H9 (cell line): ENCODE data around the gene PTDSS2. TPM values are rescaled to one million over a fixed set of nuclear protein-coding genes. Genes with fewer than 3 reads are reported as not detected.

Experiments
- DNase-seq: peaks from one replicate; pipeline ENCODE4 v3.0.0-alpha.2; 2017
- H2AFZ ChIP-seq: one replicate; pipeline ENCODE4 v1.6.1; 2013; ENCODE audit warnings: mild to moderate bottlenecking, low read length, control low read depth, moderate library complexity
- H2AK5ac ChIP-seq: 2 replicates; pipeline ENCODE4 v1.6.1; 2013; ENCODE audit warnings: low read length, control low read depth, mixed read lengths; ENCODE audit not compliant: insufficient read length
- H2BK120ac ChIP-seq: one replicate; pipeline ENCODE4 v1.6.1; 2013; ENCODE audit warnings: low read depth, mild to moderate bottlenecking, low read length, control low read depth, inconsistent platforms; ENCODE audit not compliant: poor library complexity, severe bottlenecking
- H2BK12ac ChIP-seq: 2 replicates; pipeline ENCODE4 v1.6.1; 2013; ENCODE audit warnings: low read length, control low read depth, mixed read lengths, low read depth; ENCODE audit not compliant: insufficient read length
- H2BK15ac ChIP-seq: 2 replicates; pipeline ENCODE4 v1.6.1; 2013; ENCODE audit warnings: low read depth, low read length, control low read depth
- H2BK20ac ChIP-seq: one replicate; pipeline ENCODE4 v1.6.1; 2013; ENCODE audit warnings: low read depth, mild to moderate bottlenecking, low read length, control low read depth, inconsistent platforms; ENCODE audit not compliant: poor library complexity, severe bottlenecking
- H2BK5ac ChIP-seq: 2 replicates; pipeline ENCODE4 v1.6.1; 2013; ENCODE audit warnings: low read length, control low read depth, mixed read lengths; ENCODE audit not compliant: insufficient read length
- H3K14ac ChIP-seq: 2 replicates; pipeline ENCODE4 v1.6.1; 2013; ENCODE audit warnings: low read length, control low read depth; ENCODE audit not compliant: insufficient read depth
- H3K18ac ChIP-seq: 2 replicates; pipeline ENCODE4 v1.6.1; 2013; ENCODE audit warnings: low read depth, mild to moderate bottlenecking, mixed read lengths, low read length, control low read depth; ENCODE audit not compliant: insufficient read length
- H3K23ac ChIP-seq: 2 replicates; pipeline ENCODE4 v1.6.1; 2013; ENCODE audit warnings: low read length, control low read depth, mixed read lengths, low read depth; ENCODE audit not compliant: insufficient read length
- H3K23me2 ChIP-seq: 2 replicates; pipeline ENCODE4 v1.6.1; 2013; ENCODE audit warnings: low read depth, mild to moderate bottlenecking, mixed read lengths, low read length, control low read depth; ENCODE audit not compliant: insufficient read length, poor library complexity, severe bottlenecking
- H3K27ac ChIP-seq: 2 replicates; pipeline ENCODE4 v1.5.1; 2013; ENCODE audit warnings: low read length, control low read depth, mixed read lengths, low read depth; ENCODE audit not compliant: insufficient read length
- H3K27me3 ChIP-seq: 2 replicates; pipeline ENCODE4 v1.6.1; 2013; ENCODE audit warnings: low read length, control low read depth, inconsistent platforms; ENCODE audit not compliant: insufficient read depth
- H3K4ac ChIP-seq: 2 replicates; pipeline ENCODE4 v1.6.1; 2013; ENCODE audit warnings: low read depth, mild to moderate bottlenecking, control low read depth, inconsistent platforms, low read length, moderate library complexity
- H3K4me1 ChIP-seq: 2 replicates; pipeline ENCODE4 v1.6.1; 2013; ENCODE audit warnings: low read length, control low read depth, inconsistent platforms; ENCODE audit not compliant: insufficient read depth
- H3K4me2 ChIP-seq: 2 replicates; pipeline ENCODE4 v1.6.1; 2013; ENCODE audit warnings: low read length, control low read depth, mixed read lengths; ENCODE audit not compliant: insufficient read length, insufficient read depth
- H3K56ac ChIP-seq: 2 replicates; pipeline ENCODE4 v1.6.1; 2013; ENCODE audit warnings: low read depth, mild to moderate bottlenecking, mixed read lengths, low read length, control low read depth; ENCODE audit not compliant: insufficient read length
- H3K79me1 ChIP-seq: 2 replicates; pipeline ENCODE4 v1.6.1; 2013; ENCODE audit warnings: low read depth, mild to moderate bottlenecking, moderate library complexity, low read length, control low read depth, inconsistent platforms; ENCODE audit not compliant: insufficient read depth, poor library complexity, severe bottlenecking
- H3K79me2 ChIP-seq: 2 replicates; pipeline ENCODE4 v1.6.1; 2013; ENCODE audit warnings: low read length, control low read depth, inconsistent platforms; ENCODE audit not compliant: insufficient read depth
- H3K9ac ChIP-seq: 2 replicates; pipeline ENCODE4 v1.6.1; 2013; ENCODE audit warnings: low read length, control low read depth, mixed read lengths; ENCODE audit not compliant: insufficient read length; ENCODE audit errors: extremely low read depth
- H3K9me3 ChIP-seq: one replicate; pipeline ENCODE4 v1.6.1; 2013; ENCODE audit warnings: low read depth, low read length, inconsistent platforms; ENCODE audit not compliant: control insufficient read depth
- H3T11ph ChIP-seq: one replicate; pipeline ENCODE4 v1.6.1; 2013; ENCODE audit warnings: mild to moderate bottlenecking, low read length, control low read depth, inconsistent platforms
- H4K20me1 ChIP-seq: one replicate; pipeline ENCODE4 v1.6.1; 2013; ENCODE audit not compliant: control insufficient read depth, insufficient read length, insufficient read depth
- H4K5ac ChIP-seq: 2 replicates; pipeline ENCODE4 v1.6.1; 2013; ENCODE audit warnings: low read depth, mild to moderate bottlenecking, mixed read lengths, low read length, control low read depth; ENCODE audit not compliant: insufficient read length
- H4K8ac ChIP-seq: replicated peaks from 2 replicates; pipeline ENCODE4 v1.6.1; 2013; ENCODE audit warnings: low read length, control low read depth, mixed read lengths, low read depth; ENCODE audit not compliant: insufficient read length
- H4K91ac ChIP-seq: 2 replicates; pipeline ENCODE4 v1.6.1; 2013; ENCODE audit warnings: low read depth, mild to moderate bottlenecking, moderate library complexity, mixed read lengths, low read length, control low read depth; ENCODE audit not compliant: insufficient read length
- H3K27ac Mint-ChIP-seq, 3 experiments: 2 replicates in 2 of 3; 3 replicates in 1 of 3; pipeline ENCODE4 v1.8.0; 2020 to 2021; ENCODE audit warnings: mixed read lengths in 3 of 3, mild to moderate bottlenecking in 1 of 3, moderate library complexity in 1 of 3
- H3K27me3 Mint-ChIP-seq: 2 replicates; pipeline ENCODE4 v1.8.0; 2021; ENCODE audit warnings: low read depth, mild to moderate bottlenecking, moderate library complexity, mixed read lengths
- H3K36me3 Mint-ChIP-seq, 3 experiments: 2 replicates in 2 of 3; 3 replicates in 1 of 3; pipeline ENCODE4 v1.8.0; 2020 to 2021; ENCODE audit warnings: low read depth in 3 of 3, mixed read lengths in 3 of 3; ENCODE audit not compliant: insufficient read depth in 1 of 3
- H3K4me1 Mint-ChIP-seq, 2 experiments: 2 replicates each; pipeline ENCODE4 v1.8.0; 2020; ENCODE audit warnings: mixed read lengths in 2 of 2
- H3K4me3 Mint-ChIP-seq, 2 experiments: 2 replicates in 1 of 2; 3 replicates in 1 of 2; pipeline ENCODE4 v1.8.0; 2020 to 2021; ENCODE audit warnings: mild to moderate bottlenecking in 2 of 2, mixed read lengths in 2 of 2, moderate library complexity in 1 of 2
- H3K9me3 Mint-ChIP-seq, 2 experiments: 2 replicates in 1 of 2; 3 replicates in 1 of 2; pipeline ENCODE4 v1.8.0; 2020; ENCODE audit warnings: mild to moderate bottlenecking in 2 of 2, mixed read lengths in 2 of 2, moderate library complexity in 1 of 2
- WGBS: extraction: QIAGEN DNeasy Blood & Tissue Kit; methylation state at CpG from one replicate; pipeline ENCODE4 v1.1.7; 2013; ENCODE audit warnings: missing lambda C conversion rate, low lambda C conversion rate, mixed read lengths; ENCODE audit not compliant: insufficient read length; ENCODE audit errors: extremely low coverage; 5-methylcytosine and 5-hydroxymethylcytosine counted together
- total RNA-seq: library from RNA; stranded (reverse); gene quantifications from 2 replicates; pipeline ENCODE4 v1.2.1, GENCODE V29; 2021
- TF ChIP-seq, protein P1 (sequence below): fragments of 200-600 bp; sonication (generic); conservative IDR thresholded peaks from 3 replicates; pipeline ENCODE4 v1.8.0; 2021; ENCODE audit warnings: antibody characterized with exemption, mild to moderate bottlenecking

The PTDSS2 gene
- total RNA-seq, 1 experiment from 2014 or later, result 55.3 TPM

- Histone ChIP-seq H3K9ac (no peak overlapping the region), H3K79me2 (no peaks in the 10 kb centered on the region), H2BK20ac (no peak overlapping the region), H3K56ac (no peak overlapping the region), H3K18ac (no peak overlapping the region), H3K27me3 (no peaks in the 10 kb centered on the region), H3K27ac (no peak overlapping the region), H2BK15ac (no peak overlapping the region), H3K4ac (no peak overlapping the region), H3K79me1 (no peaks in the 10 kb centered on the region), H2BK120ac (no peak overlapping the region), H2AK5ac (no peak overlapping the region), H3K14ac (no peak overlapping the region), H3K23me2 (peaks cover 14% of the 10 kb centered on the region), H3T11ph (no peak overlapping the region), H2AFZ (no peak overlapping the region), H4K5ac (no peak overlapping the region), H3K23ac (no peak overlapping the region), H4K91ac (no peak overlapping the region), H4K20me1 (no peaks in the 10 kb centered on the region), H2BK5ac (no peak overlapping the region), H2BK12ac (no peak overlapping the region), H3K4me2 (no peak overlapping the region), H4K8ac (no peak overlapping the region), H3K4me1 (no peaks in the 10 kb centered on the region), H3K9me3 (no peaks in the 10 kb centered on the region)
- peaks cover 5 to 18% (median 10%) of the 10 kb centered on the region in 3 experiments; a peak in 5 of 7 replicates for H3K36me3 Mint-ChIP-seq
- H3K4me1 Mint-ChIP-seq, result peaks cover 2 to 4% of the 10 kb centered on the region in 2 experiments; a peak in 1 of 4 replicates
- H3K4me3 Mint-ChIP-seq, result no peak overlapping the region
- H3K9me3 Mint-ChIP-seq, result peaks cover 0 to 2% of the 10 kb centered on the region in 2 experiments; a peak in 1 of 5 replicates
- TF ChIP-seq, protein P1, sequence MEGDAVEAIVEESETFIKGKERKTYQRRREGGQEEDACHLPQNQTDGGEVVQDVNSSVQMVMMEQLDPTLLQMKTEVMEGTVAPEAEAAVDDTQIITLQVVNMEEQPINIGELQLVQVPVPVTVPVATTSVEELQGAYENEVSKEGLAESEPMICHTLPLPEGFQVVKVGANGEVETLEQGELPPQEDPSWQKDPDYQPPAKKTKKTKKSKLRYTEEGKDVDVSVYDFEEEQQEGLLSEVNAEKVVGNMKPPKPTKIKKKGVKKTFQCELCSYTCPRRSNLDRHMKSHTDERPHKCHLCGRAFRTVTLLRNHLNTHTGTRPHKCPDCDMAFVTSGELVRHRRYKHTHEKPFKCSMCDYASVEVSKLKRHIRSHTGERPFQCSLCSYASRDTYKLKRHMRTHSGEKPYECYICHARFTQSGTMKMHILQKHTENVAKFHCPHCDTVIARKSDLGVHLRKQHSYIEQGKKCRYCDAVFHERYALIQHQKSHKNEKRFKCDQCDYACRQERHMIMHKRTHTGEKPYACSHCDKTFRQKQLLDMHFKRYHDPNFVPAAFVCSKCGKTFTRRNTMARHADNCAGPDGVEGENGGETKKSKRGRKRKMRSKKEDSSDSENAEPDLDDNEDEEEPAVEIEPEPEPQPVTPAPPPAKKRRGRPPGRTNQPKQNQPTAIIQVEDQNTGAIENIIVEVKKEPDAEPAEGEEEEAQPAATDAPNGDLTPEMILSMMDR, result no peak
- DNase-seq, result no peak
- peaks cover 4% of the 10 kb centered on the region for H3K27me3 Mint-ChIP-seq
- no CpG with 5 or more reads among the region's 18 CpGs for WGBS
- H3K27ac Mint-ChIP-seq, result no peak overlapping the region
Observed at GRCh38 chr11:531919-532526, 81.9 kb downstream of the PTDSS2 start.
